ENCODE results near the gene SPDL1. TPM values are rescaled to one million over a fixed set of nuclear protein-coding genes. Genes with fewer than 3 reads are reported as not detected.

SPDL1 gene
- total and polyA plus RNA-seq, 4 donors, result 0.89 to 11.5 (median 3.0) TPM

GRCh38 chr5:169549453-169550100, 34.0 kb upstream of the SPDL1 start:
- no peak for TF ChIP-seq TAF1 (conservative IDR thresholded peaks at IDR 0.05)
- TF ChIP-seq MAX (IDR thresholded peaks at IDR 0.05), result no peak
- no peak for TF ChIP-seq SP1 (IDR thresholded peaks at IDR 0.05)
- TF ChIP-seq JUND (IDR thresholded peaks at IDR 0.05), result no peak
- no peak for TF ChIP-seq GABPA (IDR thresholded peaks at IDR 0.05 in 1 of 2, conservative IDR thresholded peaks at IDR 0.05 in 1 of 2)
- no peak for TF ChIP-seq HNF4G (IDR thresholded peaks at IDR 0.05)
- no peak for TF ChIP-seq RAD21 (IDR thresholded peaks at IDR 0.05)
- no peak for TF ChIP-seq RXRA (IDR thresholded peaks at IDR 0.05)
- TF ChIP-seq ATF3 (IDR thresholded peaks at IDR 0.05), result no peak
- TF ChIP-seq CTCF (IDR thresholded peaks at IDR 0.05; ENCODE audit: low read depth, low read length, missing input control), result no peak
- no peak for TF ChIP-seq FOXA1 (IDR thresholded peaks at IDR 0.05)
- TF ChIP-seq, protein P1, sequence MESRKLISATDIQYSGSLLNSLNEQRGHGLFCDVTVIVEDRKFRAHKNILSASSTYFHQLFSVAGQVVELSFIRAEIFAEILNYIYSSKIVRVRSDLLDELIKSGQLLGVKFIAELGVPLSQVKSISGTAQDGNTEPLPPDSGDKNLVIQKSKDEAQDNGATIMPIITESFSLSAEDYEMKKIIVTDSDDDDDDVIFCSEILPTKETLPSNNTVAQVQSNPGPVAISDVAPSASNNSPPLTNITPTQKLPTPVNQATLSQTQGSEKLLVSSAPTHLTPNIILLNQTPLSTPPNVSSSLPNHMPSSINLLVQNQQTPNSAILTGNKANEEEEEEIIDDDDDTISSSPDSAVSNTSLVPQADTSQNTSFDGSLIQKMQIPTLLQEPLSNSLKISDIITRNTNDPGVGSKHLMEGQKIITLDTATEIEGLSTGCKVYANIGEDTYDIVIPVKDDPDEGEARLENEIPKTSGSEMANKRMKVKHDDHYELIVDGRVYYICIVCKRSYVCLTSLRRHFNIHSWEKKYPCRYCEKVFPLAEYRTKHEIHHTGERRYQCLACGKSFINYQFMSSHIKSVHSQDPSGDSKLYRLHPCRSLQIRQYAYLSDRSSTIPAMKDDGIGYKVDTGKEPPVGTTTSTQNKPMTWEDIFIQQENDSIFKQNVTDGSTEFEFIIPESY (IDR thresholded peaks at IDR 0.05), result no peak
- TF ChIP-seq NR2F2 (IDR thresholded peaks at IDR 0.05), result no peak
- no peak for TF ChIP-seq FOXA2 (IDR thresholded peaks at IDR 0.05)
- TF ChIP-seq REST (IDR thresholded peaks at IDR 0.05), result no peak
- no peak for TF ChIP-seq HNF4A (conservative IDR thresholded peaks at IDR 0.05)
- no peak for TF ChIP-seq EGR1 (IDR thresholded peaks at IDR 0.05; ENCODE audit: low read depth in 2 of 2)
- Histone ChIP-seq H3K9ac (ENCODE audit: low read depth in 1 of 2, low read length in 2 of 2) (no peak overlapping the region), H3K27me3 (ENCODE audit: control insufficient read depth in 4 of 4, insufficient read depth in 4 of 4, low read length in 3 of 4) (peaks cover 0 to 9% (median 2%) of the 10 kb centered on the region in 4 donors), H3K9me3 (ENCODE audit: control insufficient read depth in 4 of 4, low read length in 3 of 4) (no peaks in the 10 kb centered on the region), H3K36me3 (ENCODE audit: control insufficient read depth in 4 of 4, insufficient read depth in 3 of 4, low read depth in 1 of 4, low read length in 3 of 4) (no peaks in the 10 kb centered on the region), H3K4me1 (ENCODE audit: control insufficient read depth in 4 of 4, insufficient read depth in 4 of 4, low read length in 3 of 4) (peaks cover 0 to 3% (median 0%) of the 10 kb centered on the region in 4 donors), H3K27ac (ENCODE audit: low read depth in 1 of 2, low read length in 2 of 2) (no peak overlapping the region), H3K4me3 (ENCODE audit: low read depth in 1 of 3, low read length in 3 of 3) (no peak overlapping the region)
- DNase-seq (ENCODE audit: low spot score), result no peak
- 46% methylated on average over 1 of the region's 1 CpG for WGBS

Measured in liver (tissue), 9 donors.